Stimulated activated memory B cell treated with anti-CD40 and anti-IgM and Interleukin-4, amounts not matched to agents 10 μg/mL and 1 μg/mL and 100 μg/mL, for 72 hours (primary cell): ENCODE data around the gene USH2A.

ENCODE experiments used
- ATAC-seq: fragments of 150-1000 bp; cut with Tn5 transposase; 2 replicates; pipeline ENCODE4 v1.10.0; 2021
- H3K27ac Mint-ChIP-seq: one replicate; pipeline ENCODE4 v1.8.0; 2022; ENCODE audit warnings: mild to moderate bottlenecking, mixed read lengths
- H3K27me3 Mint-ChIP-seq: one replicate; pipeline ENCODE4 v1.8.0; 2022; ENCODE audit warnings: mixed read lengths
- H3K36me3 Mint-ChIP-seq: one replicate; pipeline ENCODE4 v1.8.0; 2022; ENCODE audit warnings: mixed read lengths
- H3K4me1 Mint-ChIP-seq: one replicate; pipeline ENCODE4 v1.8.0; 2022; ENCODE audit warnings: mixed read lengths
- H3K4me3 Mint-ChIP-seq: one replicate; pipeline ENCODE4 v1.8.0; 2022; ENCODE audit warnings: mild to moderate bottlenecking, moderate library complexity, mixed read lengths
- H3K9me3 Mint-ChIP-seq: one replicate; pipeline ENCODE4 v1.8.0; 2022; ENCODE audit warnings: mixed read lengths

USH2A gene

DNA sequence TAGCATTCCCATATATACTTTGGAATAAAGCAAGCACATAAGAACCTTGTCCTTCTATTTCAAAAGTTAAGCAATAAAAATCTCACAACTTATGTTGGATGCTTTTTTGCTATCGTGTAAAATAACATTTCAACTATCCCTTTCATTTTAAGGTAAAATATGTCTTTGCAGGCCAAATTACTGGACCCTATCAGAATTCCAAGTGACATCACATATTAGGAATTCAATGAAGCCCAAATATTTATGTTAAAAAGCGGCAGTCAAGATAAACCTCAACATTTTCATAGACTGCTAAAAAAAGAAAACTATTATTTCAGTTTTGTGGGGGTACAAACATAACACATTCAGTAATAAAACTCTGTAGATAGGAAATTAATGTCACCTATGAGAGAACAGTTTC, 604.1 kb downstream of the USH2A start:
- Mint-ChIP-seq H3K27me3 (no peaks in the 10 kb centered on the region), H3K36me3 (no peaks in the 10 kb centered on the region), H3K4me3 (no peak overlapping the region), H3K27ac (no peak overlapping the region), H3K9me3 (peaks cover 8% of the 10 kb centered on the region), H3K4me1 (no peaks in the 10 kb centered on the region)
- no peak for ATAC-seq

DNA sequence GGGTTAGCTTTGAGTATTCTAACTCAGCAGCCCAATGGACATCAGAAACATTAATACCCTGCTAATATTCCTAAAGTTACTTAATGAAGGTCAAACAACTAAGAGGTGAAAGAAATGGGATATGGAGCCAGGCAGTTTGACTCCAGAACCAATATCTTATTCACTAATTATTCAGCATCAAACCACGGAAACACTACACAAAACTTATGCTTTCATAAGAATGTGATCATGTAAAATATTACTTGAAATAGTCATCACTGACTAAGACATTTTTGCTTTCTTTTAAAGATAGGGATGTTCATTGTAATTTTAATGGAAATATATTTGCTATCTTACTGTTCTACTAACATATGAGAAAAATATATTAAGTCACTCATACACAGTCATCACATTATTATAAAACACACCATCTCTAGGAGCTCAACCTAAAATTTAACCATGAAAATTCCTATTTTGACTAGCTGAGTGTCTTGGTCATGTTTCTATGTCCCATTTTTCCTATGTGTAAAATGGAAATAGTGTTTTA, 615.3 kb downstream of the USH2A start:
- H3K9me3 Mint-ChIP-seq: peaks cover 11% of the 10 kb centered on the region
- H3K27ac Mint-ChIP-seq: no peak overlapping the region
- no peak for ATAC-seq
- no peaks in the 10 kb centered on the region for H3K27me3 Mint-ChIP-seq
- no peak overlapping the region for H3K4me3 Mint-ChIP-seq
- no peaks in the 10 kb centered on the region for H3K4me1 Mint-ChIP-seq
- no peaks in the 10 kb centered on the region for H3K36me3 Mint-ChIP-seq

DNA sequence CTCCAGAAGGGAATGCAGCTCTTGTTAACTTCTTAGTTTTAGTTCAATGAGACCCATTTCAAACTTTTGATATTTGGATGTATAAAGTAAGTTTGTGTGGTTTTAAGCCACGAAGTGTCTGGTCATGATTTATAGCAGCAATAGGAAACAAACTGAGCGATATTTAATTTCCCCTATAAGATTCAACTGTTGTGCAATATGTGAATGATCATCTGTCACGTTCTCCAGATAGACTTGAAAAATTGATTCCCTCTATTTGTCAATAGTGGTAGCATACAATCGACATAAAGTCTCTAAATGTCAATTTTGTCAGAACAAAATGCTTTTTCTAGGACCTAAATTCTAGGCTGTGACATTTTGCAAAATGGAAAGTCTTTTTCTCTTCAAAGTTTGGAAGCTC, 616.0 kb downstream of the USH2A start:
- Mint-ChIP-seq H3K9me3 (peaks cover 6% of the 10 kb centered on the region), H3K4me1 (no peaks in the 10 kb centered on the region), H3K36me3 (no peaks in the 10 kb centered on the region), H3K27ac (no peak overlapping the region), H3K4me3 (no peak overlapping the region), H3K27me3 (no peaks in the 10 kb centered on the region)
- ATAC-seq: no peak

DNA sequence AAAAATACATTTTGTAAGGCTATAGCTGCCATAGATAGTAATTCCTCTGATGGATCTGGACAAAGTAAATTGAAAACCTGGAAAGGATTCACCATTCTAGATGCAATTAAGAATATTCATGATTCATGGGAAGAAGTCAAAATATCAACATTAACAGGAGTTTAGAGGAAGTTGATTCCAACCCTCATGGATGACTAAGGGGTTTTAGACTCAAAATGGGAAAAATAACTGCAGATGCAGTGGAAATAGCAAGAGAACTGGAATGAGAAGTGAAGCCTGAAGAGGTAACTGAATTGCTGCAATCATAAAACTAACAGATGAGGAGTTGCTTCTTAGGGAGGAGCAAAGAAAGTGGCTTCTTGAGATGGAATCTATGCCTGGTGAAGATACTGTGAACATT, 625.4 kb downstream of the USH2A start:
- no peak for ATAC-seq
- Mint-ChIP-seq H3K4me1 (no peaks in the 10 kb centered on the region), H3K27me3 (no peaks in the 10 kb centered on the region), H3K27ac (no peak overlapping the region), H3K9me3 (peaks cover 3% of the 10 kb centered on the region), H3K36me3 (no peaks in the 10 kb centered on the region), H3K4me3 (no peak overlapping the region)

DNA sequence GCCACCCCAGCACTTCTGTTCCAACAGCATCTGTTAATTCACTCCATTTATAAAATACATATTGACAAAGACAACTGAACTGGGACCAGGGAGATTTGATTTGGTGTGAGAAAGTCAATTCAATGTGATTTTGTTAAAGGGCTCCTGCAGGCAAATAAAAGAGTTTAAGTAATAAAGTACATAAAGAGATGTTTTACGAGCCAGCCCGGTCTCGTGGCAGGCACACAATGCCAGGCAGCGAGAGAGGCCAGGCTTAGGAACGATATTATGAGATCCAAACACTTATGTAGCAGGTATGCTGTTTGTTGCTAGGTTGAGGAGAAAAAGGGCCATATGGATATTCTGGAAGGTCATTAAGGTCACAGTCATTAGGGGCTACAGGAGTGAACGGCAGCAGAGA, 629.1 kb downstream of the USH2A start:
- Mint-ChIP-seq H3K4me3 (no peak overlapping the region), H3K9me3 (no peaks in the 10 kb centered on the region), H3K27me3 (no peaks in the 10 kb centered on the region), H3K4me1 (no peaks in the 10 kb centered on the region), H3K36me3 (no peaks in the 10 kb centered on the region), H3K27ac (no peak overlapping the region)
- ATAC-seq: no peak

DNA sequence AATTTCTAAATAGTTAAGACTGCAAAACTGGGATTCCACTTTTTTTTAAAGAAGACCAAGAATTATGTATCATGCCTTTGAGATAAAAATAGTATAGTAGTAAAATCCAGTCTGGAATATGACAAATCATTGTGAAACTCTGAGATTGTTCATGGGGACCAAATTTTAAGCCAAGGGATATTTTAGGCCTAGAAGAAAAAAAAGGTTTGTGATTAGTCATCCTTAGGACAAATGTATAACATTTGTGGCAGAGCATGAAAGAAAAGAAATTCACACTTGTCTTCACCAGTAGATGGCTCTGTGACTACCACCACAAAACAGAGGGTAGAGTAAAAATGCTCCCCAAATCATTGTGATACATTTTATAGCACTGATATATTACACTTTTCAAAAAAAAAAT, 630.1 kb downstream of the USH2A start:
- no peak overlapping the region for H3K27ac Mint-ChIP-seq
- no peaks in the 10 kb centered on the region for H3K27me3 Mint-ChIP-seq
- ATAC-seq: no peak

DNA sequence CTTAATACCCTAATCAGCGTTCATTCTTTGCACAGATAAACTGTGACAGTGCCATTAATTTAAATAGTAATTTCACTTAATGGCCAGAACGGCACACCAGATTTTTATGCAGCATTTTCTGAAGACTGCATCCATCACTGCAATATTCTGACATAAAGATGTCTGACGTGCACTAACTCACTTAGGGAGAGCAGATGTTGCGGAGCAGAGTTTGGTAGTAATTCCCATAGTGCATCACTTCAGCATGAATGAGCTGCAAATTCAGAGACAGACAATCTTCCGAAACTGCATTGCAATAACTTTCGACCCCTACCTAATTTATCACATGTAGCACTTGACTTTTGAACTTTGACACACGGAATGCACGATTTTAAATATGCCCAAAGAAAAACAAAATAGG, 630.8 kb downstream of the USH2A start:
- Mint-ChIP-seq H3K4me3 (no peak overlapping the region), H3K27ac (no peak overlapping the region), H3K27me3 (no peaks in the 10 kb centered on the region), H3K36me3 (no peaks in the 10 kb centered on the region), H3K9me3 (no peaks in the 10 kb centered on the region), H3K4me1 (no peaks in the 10 kb centered on the region)
- no peak for ATAC-seq

More for the DNA sequence above, 630.1 kb downstream of the USH2A start:
- Mint-ChIP-seq H3K4me1 (no peaks in the 10 kb centered on the region), H3K36me3 (no peaks in the 10 kb centered on the region), H3K4me3 (no peak overlapping the region), H3K9me3 (no peaks in the 10 kb centered on the region)

DNA sequence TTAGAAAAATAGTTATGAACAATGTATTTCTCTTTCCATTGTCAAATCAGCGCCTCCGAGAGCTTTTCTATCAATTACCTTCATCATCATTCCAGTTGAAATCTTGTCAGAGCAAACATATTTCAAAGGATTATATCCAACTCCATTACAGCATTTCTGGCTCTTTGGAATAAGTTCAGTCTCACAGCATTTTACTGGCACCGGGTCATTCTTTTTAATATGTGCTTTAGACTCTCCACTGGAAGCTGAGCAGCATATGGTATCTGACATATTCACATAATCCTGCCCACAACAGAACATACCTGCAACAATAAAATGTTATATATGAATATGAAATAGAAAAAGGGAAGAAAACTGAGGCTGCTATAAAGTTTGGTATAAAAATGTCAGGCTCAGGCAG, 633.3 kb downstream of the USH2A start:
- Mint-ChIP-seq H3K4me1 (no peaks in the 10 kb centered on the region), H3K36me3 (no peaks in the 10 kb centered on the region), H3K4me3 (no peak overlapping the region), H3K9me3 (no peaks in the 10 kb centered on the region), H3K27me3 (no peaks in the 10 kb centered on the region), H3K27ac (no peak overlapping the region)
- no peak for ATAC-seq

DNA sequence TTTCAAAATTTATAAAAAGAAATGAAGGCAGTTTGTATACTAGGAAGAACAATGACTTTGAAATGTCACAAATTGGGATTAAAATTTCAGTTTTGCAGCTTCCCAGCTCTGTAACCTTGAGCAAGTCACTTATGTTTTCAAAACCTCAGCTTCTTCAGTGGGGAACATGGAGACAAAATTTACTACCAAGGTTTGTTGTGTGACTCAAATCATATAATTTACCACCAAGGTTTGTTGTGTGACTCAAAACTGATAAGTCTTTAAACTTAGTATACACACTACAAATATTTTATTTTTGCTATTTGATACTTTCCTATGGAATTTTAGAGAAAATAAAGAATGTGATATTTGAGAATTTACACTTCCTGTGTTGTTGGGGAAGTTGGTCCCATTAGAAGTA, 636.3 kb downstream of the USH2A start:
- ATAC-seq: no peak
- Mint-ChIP-seq H3K27me3 (no peaks in the 10 kb centered on the region), H3K9me3 (no peaks in the 10 kb centered on the region), H3K4me3 (no peak overlapping the region), H3K27ac (no peak overlapping the region), H3K4me1 (no peaks in the 10 kb centered on the region), H3K36me3 (no peaks in the 10 kb centered on the region)

DNA sequence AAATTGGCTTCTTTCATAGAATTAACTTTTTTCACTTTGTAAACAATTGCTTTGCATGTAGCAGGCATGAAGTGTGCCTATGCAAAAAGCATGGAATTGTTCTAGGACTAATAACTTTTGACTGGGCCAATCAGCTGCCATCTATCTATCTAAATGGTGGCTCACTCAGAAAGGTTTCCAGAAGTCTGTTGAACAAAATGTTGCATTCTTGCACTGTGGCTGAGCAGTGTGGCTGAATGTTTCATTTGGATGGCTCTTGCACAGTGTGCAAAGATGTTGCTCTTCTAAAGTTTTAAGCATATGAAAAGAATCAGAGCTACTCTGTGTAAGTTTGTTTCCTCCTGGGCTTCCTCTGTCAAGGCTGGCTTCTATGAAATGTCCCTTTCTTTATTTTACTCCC, 642.6 kb downstream of the USH2A start:
- no peak overlapping the region for H3K27ac Mint-ChIP-seq
- no peaks in the 10 kb centered on the region for H3K9me3 Mint-ChIP-seq
- no peak for ATAC-seq
- no peaks in the 10 kb centered on the region for H3K4me1 Mint-ChIP-seq
- no peaks in the 10 kb centered on the region for H3K27me3 Mint-ChIP-seq
- no peaks in the 10 kb centered on the region for H3K36me3 Mint-ChIP-seq
- no peak overlapping the region for H3K4me3 Mint-ChIP-seq

DNA sequence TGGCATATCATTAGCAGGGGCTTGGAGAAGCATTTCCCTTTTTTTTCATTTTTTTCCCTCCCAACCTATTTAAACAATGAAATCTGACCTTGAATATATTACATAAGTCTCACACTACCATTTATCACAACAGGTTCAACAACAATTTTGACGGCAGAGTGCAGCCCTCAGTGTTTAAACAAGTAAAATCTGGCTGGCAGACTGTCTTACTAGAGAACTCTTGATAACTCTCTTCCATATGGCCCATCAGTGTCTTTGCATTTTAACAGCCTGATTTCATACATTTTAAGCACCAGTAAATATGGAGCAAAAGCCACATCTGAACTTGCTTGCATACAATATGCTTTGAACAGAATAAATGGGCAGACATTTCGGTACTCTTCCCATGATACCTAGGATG, 643.1 kb downstream of the USH2A start:
- Mint-ChIP-seq H3K36me3 (no peaks in the 10 kb centered on the region), H3K9me3 (no peaks in the 10 kb centered on the region), H3K27ac (no peak overlapping the region)

DNA sequence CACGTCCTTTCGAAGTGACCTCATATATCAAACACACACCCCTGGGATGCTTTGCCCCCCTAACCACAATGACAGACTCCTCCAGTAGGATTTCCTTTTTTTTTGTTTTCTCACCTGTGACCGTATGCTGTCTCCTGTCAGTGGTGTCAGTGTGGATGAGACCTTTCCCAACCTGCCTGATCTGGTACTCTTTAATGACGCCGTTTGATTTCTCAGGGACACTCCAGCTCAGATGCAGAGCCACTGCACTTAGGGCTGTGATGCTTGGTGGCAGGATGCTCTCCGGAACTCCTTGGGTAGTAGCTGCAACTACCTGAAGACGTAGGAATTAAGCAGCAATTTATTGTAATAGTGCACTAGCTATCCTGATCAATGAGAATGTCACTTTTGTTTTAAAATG, 643.5 kb downstream of the USH2A start:
- H3K4me1 Mint-ChIP-seq: no peaks in the 10 kb centered on the region
- ATAC-seq: no peak
- no peak overlapping the region for H3K27ac Mint-ChIP-seq
- no peaks in the 10 kb centered on the region for H3K36me3 Mint-ChIP-seq
- no peaks in the 10 kb centered on the region for H3K27me3 Mint-ChIP-seq
- no peaks in the 10 kb centered on the region for H3K9me3 Mint-ChIP-seq
- H3K4me3 Mint-ChIP-seq: no peak overlapping the region

More for the DNA sequence above, 643.1 kb downstream of the USH2A start:
- no peak for ATAC-seq
- no peaks in the 10 kb centered on the region for H3K4me1 Mint-ChIP-seq
- no peaks in the 10 kb centered on the region for H3K27me3 Mint-ChIP-seq
- H3K4me3 Mint-ChIP-seq: no peak overlapping the region

DNA sequence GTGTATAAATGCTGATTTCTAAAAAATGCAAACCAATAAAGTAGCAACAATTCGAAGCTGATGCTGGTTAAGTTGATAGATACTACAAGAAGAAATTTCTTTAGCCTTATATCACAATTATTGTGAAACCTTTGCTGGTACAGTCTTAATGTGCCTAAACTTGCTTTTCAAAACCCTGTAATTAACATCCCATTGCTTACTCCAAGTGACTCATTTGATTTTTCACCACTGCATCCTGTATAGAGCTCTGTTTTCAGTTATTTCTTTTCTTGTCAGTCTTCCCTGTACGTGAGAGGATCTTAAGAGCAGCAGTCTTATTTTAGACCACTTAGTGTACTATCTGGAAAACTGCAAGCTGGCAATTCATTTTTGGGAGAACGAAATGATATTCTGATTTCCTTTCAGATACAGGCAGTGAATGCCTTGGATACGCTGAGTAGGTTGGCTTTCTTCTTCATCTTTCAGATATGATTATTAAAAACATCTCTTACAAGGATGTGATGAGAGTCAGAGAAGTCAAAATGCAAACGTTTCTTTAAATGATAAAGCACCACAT, 645.8 kb downstream of the USH2A start:
- Mint-ChIP-seq H3K36me3 (no peaks in the 10 kb centered on the region), H3K4me1 (no peaks in the 10 kb centered on the region), H3K27me3 (no peaks in the 10 kb centered on the region), H3K4me3 (no peak overlapping the region), H3K9me3 (peaks cover 2% of the 10 kb centered on the region), H3K27ac (no peak overlapping the region)
- ATAC-seq: no peak

DNA sequence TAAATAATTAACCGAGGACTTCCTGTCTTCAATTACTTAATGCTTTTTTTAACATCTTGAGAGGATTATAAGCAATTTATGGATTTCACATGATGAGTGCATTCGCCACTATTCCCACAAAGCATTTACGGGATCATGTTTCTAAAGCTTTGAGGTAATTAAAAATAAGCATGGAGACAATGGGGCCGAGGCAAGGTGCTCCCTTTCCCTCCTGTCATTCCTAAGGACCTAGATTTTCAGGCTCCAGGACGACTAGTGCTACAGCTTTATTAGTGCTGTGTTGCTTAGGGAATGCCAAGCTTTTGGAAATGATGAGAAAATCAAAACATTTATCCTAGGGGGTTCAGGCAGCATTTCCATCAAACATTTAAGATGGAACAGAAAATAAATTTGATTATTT, 646.9 kb downstream of the USH2A start:
- H3K9me3 Mint-ChIP-seq: peaks cover 2% of the 10 kb centered on the region
- H3K27me3 Mint-ChIP-seq: no peaks in the 10 kb centered on the region
- no peaks in the 10 kb centered on the region for H3K36me3 Mint-ChIP-seq
- no peak overlapping the region for H3K4me3 Mint-ChIP-seq
- no peak overlapping the region for H3K27ac Mint-ChIP-seq
- no peak for ATAC-seq
- no peaks in the 10 kb centered on the region for H3K4me1 Mint-ChIP-seq

DNA sequence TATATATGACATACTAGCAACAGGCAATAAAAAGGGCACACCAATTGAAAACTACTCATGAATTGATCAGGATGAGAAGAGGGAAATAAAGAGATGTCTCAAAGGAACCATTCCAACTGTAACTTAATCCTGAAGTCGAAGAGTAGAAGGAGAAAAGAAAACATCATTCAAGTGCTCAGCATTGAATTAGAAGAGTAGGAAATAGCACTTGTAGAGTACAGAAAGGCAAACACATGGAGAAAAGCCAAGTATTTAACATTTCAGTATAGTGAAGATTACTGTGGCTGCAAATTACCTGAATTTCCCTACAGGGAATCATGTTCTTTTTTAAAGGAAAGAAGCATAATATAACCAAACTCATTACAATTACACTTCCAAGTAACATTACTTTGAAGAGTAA, 651.1 kb downstream of the USH2A start:
- no peaks in the 10 kb centered on the region for H3K27me3 Mint-ChIP-seq
- no peak overlapping the region for H3K4me3 Mint-ChIP-seq
- no peaks in the 10 kb centered on the region for H3K36me3 Mint-ChIP-seq
- H3K27ac Mint-ChIP-seq: no peak overlapping the region
- no peak for ATAC-seq
- H3K9me3 Mint-ChIP-seq: peaks cover 2% of the 10 kb centered on the region
- H3K4me1 Mint-ChIP-seq: no peaks in the 10 kb centered on the region

DNA sequence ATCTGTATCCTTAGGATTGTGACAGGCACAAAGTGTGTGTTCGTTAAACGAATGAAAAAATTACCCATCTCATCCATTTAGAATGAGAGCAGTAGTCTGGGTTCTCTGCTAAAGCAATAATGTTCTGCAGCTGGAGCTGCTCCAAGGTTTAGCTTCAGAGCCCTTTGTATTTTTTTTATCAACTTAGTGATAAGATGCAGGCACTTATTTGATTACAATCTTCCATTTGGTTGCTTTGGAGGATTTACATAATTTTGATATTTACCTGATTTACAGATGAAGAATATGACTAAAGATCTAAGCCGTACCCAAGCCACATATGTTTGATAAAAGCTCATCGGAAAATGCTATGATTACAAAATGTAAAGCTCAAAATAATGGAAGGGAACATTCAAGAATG, 654.9 kb downstream of the USH2A start:
- H3K9me3 Mint-ChIP-seq: peaks cover under 1% of the 10 kb centered on the region
- no peaks in the 10 kb centered on the region for H3K27me3 Mint-ChIP-seq
- ATAC-seq: no peak

DNA sequence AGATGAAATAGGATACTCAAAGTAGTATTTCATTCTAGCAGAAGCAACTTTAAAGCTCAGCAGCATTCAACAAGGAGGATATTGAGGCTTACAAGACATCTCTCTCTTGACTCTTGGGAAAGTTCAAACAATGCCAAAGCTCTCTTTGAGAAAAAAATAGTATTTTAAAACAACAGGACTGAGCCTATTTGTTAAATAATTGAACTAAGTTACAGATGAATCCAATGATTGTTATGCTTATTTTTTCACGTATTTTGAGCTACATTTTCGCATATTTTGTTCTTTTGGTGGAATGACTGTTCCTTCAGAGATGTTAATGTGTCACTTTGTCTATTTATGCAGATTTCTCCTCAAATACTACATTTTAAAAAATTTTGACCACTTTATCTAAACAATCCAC, 655.5 kb downstream of the USH2A start:
- H3K36me3 Mint-ChIP-seq: no peaks in the 10 kb centered on the region

More for the DNA sequence above, 654.9 kb downstream of the USH2A start:
- Mint-ChIP-seq H3K27ac (no peak overlapping the region), H3K4me1 (no peaks in the 10 kb centered on the region), H3K36me3 (no peaks in the 10 kb centered on the region), H3K4me3 (no peak overlapping the region)

More for the DNA sequence above, 655.5 kb downstream of the USH2A start:
- Mint-ChIP-seq H3K9me3 (peaks cover 3% of the 10 kb centered on the region), H3K4me3 (no peak overlapping the region), H3K27me3 (no peaks in the 10 kb centered on the region), H3K4me1 (no peaks in the 10 kb centered on the region), H3K27ac (no peak overlapping the region)
- no peak for ATAC-seq
